Breast epithelium (tissue), 3 donors: Measurements from ENCODE around the gene TRPV4.

Experiments
- CTCF ChIP-seq, 3 donors: fragments of 450-650 bp; IDR thresholded peaks; one replicate each; pipeline ENCODE4 v1.5.1; 2016 to 2017; ENCODE audit warnings: antibody characterized with exemption in 3 of 3, mild to moderate bottlenecking in 3 of 3, moderate library complexity in 3 of 3
- POLR2A ChIP-seq: fragments of 450-650 bp; IDR thresholded peaks from one replicate; pipeline ENCODE4 v1.6.1; 2016; ENCODE audit warnings: antibody characterized with exemption, mild to moderate bottlenecking, moderate library complexity
- POLR2AphosphoS5 ChIP-seq, 3 donors: sonication (generic); formaldehyde crosslinking; IDR thresholded peaks; one replicate each; pipeline ENCODE4 v1.6.1; 2017; ENCODE audit warnings: antibody characterized with exemption in 3 of 3

GRCh38 chr12:109762673-109763191, 70.5 kb downstream of the TRPV4 start:
- TF ChIP-seq CTCF (IDR thresholded peaks at IDR 0.05) = no peak
- no peak for TF ChIP-seq POLR2A
- TF ChIP-seq POLR2AphosphoS5 (IDR thresholded peaks at IDR 0.05) = no peak
